ENCODE measurements around the gene ADAM19.

ADAM19 gene

DNA sequence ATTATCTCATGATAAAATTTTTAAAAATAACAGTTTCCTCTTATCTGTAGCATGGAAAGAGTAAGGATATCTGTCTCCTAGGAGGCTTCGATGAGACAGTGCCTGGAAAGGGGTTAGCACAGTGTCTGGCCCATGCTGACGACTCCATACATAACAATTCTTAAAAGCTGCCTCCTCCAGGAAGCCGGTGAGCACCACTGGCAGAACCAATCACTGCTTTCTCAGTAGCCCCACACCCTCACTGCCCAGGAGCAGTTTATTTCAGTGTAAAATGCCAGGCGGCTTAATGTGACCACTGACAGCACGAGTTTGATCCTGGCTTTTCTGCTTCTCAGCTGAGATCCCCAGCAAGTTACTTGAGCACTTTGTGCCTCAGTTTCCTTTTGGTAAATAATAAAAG lies 116.7 kb downstream of the ADAM19 start:
- no peak for DNase-seq
- H3K27me3 ChIP-seq (replicated peaks), result no peaks in the 10 kb centered on the region
- in situ Hi-C loops (cut with HindIII; ENCODE audit: low pct_ligation_motif_present, low sequenced_read_pairs), result no loop called here

DNA sequence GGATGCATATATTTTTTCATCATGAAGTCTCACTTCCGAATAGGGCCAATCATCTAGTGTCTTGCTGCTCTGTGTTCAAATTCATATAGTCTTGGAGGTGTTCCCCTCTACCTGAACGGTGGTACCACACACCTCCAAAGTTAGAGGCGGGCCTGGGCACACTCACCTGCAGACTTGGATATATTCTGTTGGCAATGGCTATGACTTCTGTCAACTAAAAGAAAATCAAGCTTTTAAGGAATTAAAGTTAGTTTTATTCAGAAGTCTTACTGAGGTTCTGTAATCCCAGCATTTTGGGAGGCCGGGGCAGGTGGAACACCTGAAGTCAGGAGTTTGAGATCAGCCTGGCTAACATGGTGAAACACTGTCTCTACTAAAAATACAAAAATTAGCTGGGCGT lies 118.2 kb downstream of the ADAM19 start:
- Histone ChIP-seq H3K36me3 (replicated peaks) (no peaks in the 10 kb centered on the region), H3K4me3 (ENCODE audit: low read depth, low read length) (no peak overlapping the region), H3K27me3 (replicated peaks) (no peaks in the 10 kb centered on the region), H3K27ac (no peak overlapping the region)
- TF ChIP-seq, protein P1, sequence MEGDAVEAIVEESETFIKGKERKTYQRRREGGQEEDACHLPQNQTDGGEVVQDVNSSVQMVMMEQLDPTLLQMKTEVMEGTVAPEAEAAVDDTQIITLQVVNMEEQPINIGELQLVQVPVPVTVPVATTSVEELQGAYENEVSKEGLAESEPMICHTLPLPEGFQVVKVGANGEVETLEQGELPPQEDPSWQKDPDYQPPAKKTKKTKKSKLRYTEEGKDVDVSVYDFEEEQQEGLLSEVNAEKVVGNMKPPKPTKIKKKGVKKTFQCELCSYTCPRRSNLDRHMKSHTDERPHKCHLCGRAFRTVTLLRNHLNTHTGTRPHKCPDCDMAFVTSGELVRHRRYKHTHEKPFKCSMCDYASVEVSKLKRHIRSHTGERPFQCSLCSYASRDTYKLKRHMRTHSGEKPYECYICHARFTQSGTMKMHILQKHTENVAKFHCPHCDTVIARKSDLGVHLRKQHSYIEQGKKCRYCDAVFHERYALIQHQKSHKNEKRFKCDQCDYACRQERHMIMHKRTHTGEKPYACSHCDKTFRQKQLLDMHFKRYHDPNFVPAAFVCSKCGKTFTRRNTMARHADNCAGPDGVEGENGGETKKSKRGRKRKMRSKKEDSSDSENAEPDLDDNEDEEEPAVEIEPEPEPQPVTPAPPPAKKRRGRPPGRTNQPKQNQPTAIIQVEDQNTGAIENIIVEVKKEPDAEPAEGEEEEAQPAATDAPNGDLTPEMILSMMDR (IDR thresholded peaks at IDR 0.05; ENCODE audit: low read depth, low read length, missing control alignments), result no peak
- no peak for DNase-seq
- in situ Hi-C loops (cut with HindIII; ENCODE audit: low pct_ligation_motif_present, low sequenced_read_pairs), result no loop called here

More for the DNA sequence above, 116.7 kb downstream of the ADAM19 start:
- TF ChIP-seq, protein P1 (IDR thresholded peaks at IDR 0.05; ENCODE audit: low read depth, low read length, missing control alignments), result no peak
- Histone ChIP-seq H3K27ac (no peak overlapping the region), H3K4me3 (ENCODE audit: low read depth, low read length) (no peak overlapping the region), H3K36me3 (replicated peaks) (no peaks in the 10 kb centered on the region)

DNA sequence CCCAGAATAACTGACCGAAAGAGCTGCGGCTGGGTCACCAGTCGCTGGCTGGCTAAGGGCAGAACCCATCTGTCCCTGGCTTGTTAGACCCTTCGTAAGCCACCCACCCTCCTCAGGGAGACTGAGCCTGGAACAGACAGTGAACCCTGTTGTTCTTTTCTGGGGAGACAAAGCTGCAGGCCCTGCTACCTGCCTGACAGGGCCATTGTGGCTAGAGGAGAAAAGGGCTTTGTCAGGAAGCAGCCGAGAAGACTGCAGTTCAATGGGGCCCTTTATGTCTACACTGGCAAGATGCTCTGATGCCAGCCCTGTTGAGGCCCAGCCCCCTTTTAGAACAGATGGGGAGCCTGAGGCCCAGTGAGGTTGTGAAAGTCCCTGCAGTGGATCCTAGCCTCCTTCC lies 119.3 kb downstream of the ADAM19 start:
- H3K27me3 ChIP-seq (replicated peaks), result no peaks in the 10 kb centered on the region
- no peak overlapping the region for H3K27ac ChIP-seq
- TF ChIP-seq, protein P1 (IDR thresholded peaks at IDR 0.05; ENCODE audit: low read depth, low read length, missing control alignments), result no peak
- no peaks in the 10 kb centered on the region for H3K36me3 ChIP-seq (replicated peaks)
- in situ Hi-C loops (cut with HindIII; ENCODE audit: low pct_ligation_motif_present, low sequenced_read_pairs), result no loop called here
- no peak for DNase-seq
- H3K4me3 ChIP-seq (ENCODE audit: low read depth, low read length), result no peak overlapping the region

- Histone ChIP-seq H3K4me3 (ENCODE audit: low read depth, low read length) (no peak overlapping the region), H3K27me3 (replicated peaks) (no peaks in the 10 kb centered on the region), H3K27ac (no peak overlapping the region), H3K36me3 (replicated peaks) (no peaks in the 10 kb centered on the region)
- DNase-seq, result no peak
- TF ChIP-seq, protein P1 (IDR thresholded peaks at IDR 0.05; ENCODE audit: low read depth, low read length, missing control alignments), result no peak
- in situ Hi-C loops (cut with HindIII; ENCODE audit: low pct_ligation_motif_present, low sequenced_read_pairs), result no loop called here
These were observed 120.5 kb downstream of the ADAM19 start for GRCh38 chr5:157455057-157455456.

DNA sequence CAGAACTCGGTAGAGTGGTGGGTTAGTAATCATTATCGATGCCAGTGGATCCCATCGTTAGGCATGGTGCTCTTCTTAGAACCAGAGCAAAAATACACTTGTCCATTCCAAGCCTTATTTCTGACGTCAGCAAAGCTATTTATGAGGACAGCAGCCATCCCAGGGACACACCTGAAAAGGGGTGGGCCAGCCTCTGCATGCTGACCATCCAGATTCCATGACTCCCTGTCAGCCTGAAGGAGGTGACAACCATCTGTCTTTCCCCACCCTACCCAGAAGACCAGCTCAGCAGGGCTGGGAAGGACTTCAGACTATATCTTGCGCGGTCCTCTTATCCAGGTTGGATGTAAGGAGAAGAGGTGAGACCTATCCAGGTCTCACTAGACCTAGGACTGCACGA lies 121.3 kb downstream of the ADAM19 start:
- H3K36me3 ChIP-seq (replicated peaks), result no peaks in the 10 kb centered on the region
- no peak overlapping the region for H3K4me3 ChIP-seq (ENCODE audit: low read depth, low read length)
- H3K27me3 ChIP-seq (replicated peaks), result no peaks in the 10 kb centered on the region
- no peak for DNase-seq
- TF ChIP-seq, protein P1 (IDR thresholded peaks at IDR 0.05; ENCODE audit: low read depth, low read length, missing control alignments), result no peak
- in situ Hi-C loops (cut with HindIII; ENCODE audit: low pct_ligation_motif_present, low sequenced_read_pairs), result no loop called here
- H3K27ac ChIP-seq, result no peak overlapping the region

GRCh38 chr5:157451806-157452205 lies 123.8 kb downstream of the ADAM19 start:
- TF ChIP-seq, protein P1 (IDR thresholded peaks at IDR 0.05; ENCODE audit: low read depth, low read length, missing control alignments), result no peak
- H3K36me3 ChIP-seq (replicated peaks), result no peaks in the 10 kb centered on the region
- H3K27ac ChIP-seq, result no peak overlapping the region
- in situ Hi-C loops (cut with HindIII; ENCODE audit: low pct_ligation_motif_present, low sequenced_read_pairs), result no loop called here
- no peak overlapping the region for H3K4me3 ChIP-seq (ENCODE audit: low read depth, low read length)
- no peaks in the 10 kb centered on the region for H3K27me3 ChIP-seq (replicated peaks)
- no peak for DNase-seq

Data from brain microvascular endothelial cell (primary cell).